ENCODE data around the gene CDC42SE1.

CDC42SE1 gene

GRCh38 chr1:151010346-151010726 is 49.1 kb downstream of the CDC42SE1 start:
- FAIRE-seq (no peak), DNase-seq (ENCODE audit: extremely low spot score, insufficient read length, low read depth) (no peak)

GRCh38 chr1:151009674-151010345 is 49.6 kb downstream of the CDC42SE1 start:
- FAIRE-seq (no peak), DNase-seq (ENCODE audit: extremely low spot score, insufficient read length, low read depth) (no peak)

GRCh38 chr1:151009206-151009587 is 50.2 kb downstream of the CDC42SE1 start:
- no peak for FAIRE-seq
- DNase-seq (ENCODE audit: extremely low spot score, insufficient read length, low read depth) = no peak

- FAIRE-seq = peak; percentile 81
- peak; percentile 99 for DNase-seq (ENCODE audit: extremely low spot score, insufficient read length, low read depth)
Observed at GRCh38 chr1:151008244-151009205, 50.9 kb downstream of the CDC42SE1 start, which contains the start of gene PRUNE1. Gene PRUNE1 (plus strand): TSS chr1:151008449. CDS start chr1:151008633, 184 bp downstream.

GRCh38 chr1:151007853-151008243 is 51.6 kb downstream of the CDC42SE1 start:
- no peak for DNase-seq (ENCODE audit: extremely low spot score, insufficient read length, low read depth)
- no peak for FAIRE-seq

- FAIRE-seq (peak; percentile 54), DNase-seq (ENCODE audit: extremely low spot score, insufficient read length, low read depth) (no peak)
Observed at GRCh38 chr1:151006327-151007052, 52.9 kb downstream of the CDC42SE1 start, which contains the start of gene MINDY1. Gene MINDY1 (minus strand): TSS chr1:151006902. CDS start chr1:151002617, 4,285 bp downstream.

- FAIRE-seq = no peak
- DNase-seq (ENCODE audit: extremely low spot score, insufficient read length, low read depth) = no peak
Observed at GRCh38 chr1:151005729-151006319, 53.6 kb downstream of the CDC42SE1 start.

- FAIRE-seq = no peak
- no peak for DNase-seq (ENCODE audit: extremely low spot score, insufficient read length, low read depth)
Observed at GRCh38 chr1:151003180-151003579, 56.2 kb downstream of the CDC42SE1 start.

- FAIRE-seq (no peak), DNase-seq (ENCODE audit: extremely low spot score, insufficient read length, low read depth) (no peak)
Observed at GRCh38 chr1:151002611-151003010, 56.8 kb downstream of the CDC42SE1 start.

GRCh38 chr1:151002051-151002450 is 57.4 kb downstream of the CDC42SE1 start:
- FAIRE-seq = no peak
- no peak for DNase-seq (ENCODE audit: extremely low spot score, insufficient read length, low read depth)

- no peak for DNase-seq (ENCODE audit: extremely low spot score, insufficient read length, low read depth)
- no peak for FAIRE-seq
Observed at GRCh38 chr1:151001602-151002001, 57.8 kb downstream of the CDC42SE1 start.
